HG03378 (cell line): ENCODE data around the gene LDB1.

Experiments used
- ATAC-seq: cut with Tn5 transposase; IDR thresholded peaks from one replicate; pipeline ENCODE4 v1.9.1; 2021; ENCODE audit warnings: mild to moderate bottlenecking, moderate library complexity; ENCODE audit not compliant: unreplicated experiment

LDB1 gene

DNA sequence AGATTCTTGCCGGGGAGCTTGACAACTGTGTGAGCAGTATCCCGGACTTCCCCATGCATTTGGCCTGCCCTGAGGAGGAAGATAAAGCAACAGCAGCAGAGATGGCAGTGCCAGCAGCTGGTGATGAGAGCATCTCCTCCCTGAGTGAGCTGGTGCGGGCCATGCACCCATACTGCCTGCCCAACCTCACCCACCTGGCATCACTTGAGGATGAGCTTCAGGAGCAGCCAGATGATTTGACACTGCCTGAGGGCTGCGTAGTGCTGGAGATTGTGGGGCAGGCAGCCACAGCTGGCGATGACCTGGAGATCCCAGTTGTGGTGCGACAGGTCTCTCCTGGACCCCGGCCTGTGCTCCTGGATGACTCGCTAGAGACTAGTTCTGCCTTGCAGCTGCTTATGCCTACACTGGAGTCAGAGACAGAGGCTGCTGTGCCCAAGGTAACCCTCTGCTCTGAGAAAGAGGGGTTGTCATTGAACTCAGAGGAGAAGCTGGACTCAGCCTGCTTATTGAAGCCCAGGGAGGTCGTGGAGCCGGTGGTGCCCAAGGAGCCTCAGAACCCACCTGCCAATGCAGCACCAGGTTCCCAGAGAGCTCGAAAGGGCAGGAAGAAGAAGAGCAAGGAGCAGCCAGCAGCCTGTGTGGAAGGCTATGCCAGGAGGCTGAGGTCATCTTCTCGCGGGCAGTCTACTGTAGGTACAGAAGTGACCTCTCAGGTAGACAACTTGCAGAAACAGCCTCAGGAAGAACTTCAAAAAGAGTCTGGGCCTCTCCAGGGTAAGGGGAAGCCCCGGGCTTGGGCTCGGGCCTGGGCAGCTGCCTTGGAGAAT, 19.3 kb upstream of the LDB1 start:
- no peak for ATAC-seq

DNA sequence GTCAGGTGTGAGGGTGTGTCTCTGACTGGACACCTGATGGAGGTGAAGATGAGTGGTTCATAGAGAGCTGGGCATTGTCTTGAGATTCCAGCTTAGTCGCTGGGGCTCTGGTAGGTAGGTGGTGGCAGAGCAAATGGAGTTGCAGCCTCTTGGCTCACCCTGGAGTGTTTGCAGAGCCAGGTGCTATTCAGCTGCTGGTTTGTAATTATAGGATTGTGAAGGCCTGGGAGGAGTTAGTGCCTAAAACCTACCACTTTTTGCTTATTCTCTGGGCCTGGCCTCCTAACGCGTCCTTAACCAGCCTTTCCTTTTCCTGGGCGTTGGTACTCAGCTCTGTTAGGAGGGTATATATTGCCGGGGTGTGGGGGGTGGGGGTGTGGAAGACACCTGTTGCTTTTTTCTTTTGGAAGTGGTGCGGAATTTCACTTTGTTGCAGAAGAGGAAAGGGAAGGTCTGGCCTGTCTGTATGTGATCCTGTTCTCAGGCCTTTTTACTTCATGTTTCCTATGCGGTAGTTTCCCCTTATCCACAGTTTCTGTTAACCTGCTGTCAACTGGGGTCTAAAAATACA, 15.9 kb upstream of the LDB1 start:
- ATAC-seq = no peak

- ATAC-seq = no peak
These were observed 14.2 kb upstream of the LDB1 start for GRCh38 chr10:102134416-102134815.

- no peak for ATAC-seq
These were observed 13.4 kb upstream of the LDB1 start for GRCh38 chr10:102133373-102134195.

GRCh38 chr10:102132563-102133372, 12.6 kb upstream of the LDB1 start, which contains the start of gene PPRC1:
PPRC1 (plus strand) TSS chr10:102133040; CDS start chr10:102133069, 29 bp downstream.
- ATAC-seq = peak; percentile 94

- no peak for ATAC-seq
These were observed 12.0 kb upstream of the LDB1 start for GRCh38 chr10:102132193-102132562.

- ATAC-seq = no peak
These were observed 11.4 kb upstream of the LDB1 start for GRCh38 chr10:102131286-102132170.

GRCh38 chr10:102123223-102123622, 3.1 kb upstream of the LDB1 start:
- ATAC-seq = no peak

DNA sequence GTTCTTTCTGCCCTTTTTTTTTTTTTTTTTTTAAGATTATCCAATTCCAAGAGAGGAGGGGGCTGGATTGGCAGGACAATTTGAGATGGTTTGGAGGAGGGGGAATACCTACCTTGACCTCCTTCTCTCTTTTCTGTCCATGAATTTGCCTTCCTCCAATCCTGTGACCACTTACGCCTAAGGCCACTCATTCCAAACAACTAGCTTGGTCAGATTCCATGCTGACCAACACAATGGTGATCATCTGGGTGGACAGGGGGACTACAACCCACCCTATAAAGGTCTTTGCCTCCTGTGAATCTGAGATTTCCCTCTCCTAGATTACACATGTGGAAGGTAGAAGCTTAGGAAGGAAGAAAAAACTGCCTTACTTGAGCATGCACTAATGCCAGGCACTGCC, 2.3 kb upstream of the LDB1 start:
- ATAC-seq = no peak

GRCh38 chr10:102121739-102122372, 1.7 kb upstream of the LDB1 start:
- no peak for ATAC-seq

DNA sequence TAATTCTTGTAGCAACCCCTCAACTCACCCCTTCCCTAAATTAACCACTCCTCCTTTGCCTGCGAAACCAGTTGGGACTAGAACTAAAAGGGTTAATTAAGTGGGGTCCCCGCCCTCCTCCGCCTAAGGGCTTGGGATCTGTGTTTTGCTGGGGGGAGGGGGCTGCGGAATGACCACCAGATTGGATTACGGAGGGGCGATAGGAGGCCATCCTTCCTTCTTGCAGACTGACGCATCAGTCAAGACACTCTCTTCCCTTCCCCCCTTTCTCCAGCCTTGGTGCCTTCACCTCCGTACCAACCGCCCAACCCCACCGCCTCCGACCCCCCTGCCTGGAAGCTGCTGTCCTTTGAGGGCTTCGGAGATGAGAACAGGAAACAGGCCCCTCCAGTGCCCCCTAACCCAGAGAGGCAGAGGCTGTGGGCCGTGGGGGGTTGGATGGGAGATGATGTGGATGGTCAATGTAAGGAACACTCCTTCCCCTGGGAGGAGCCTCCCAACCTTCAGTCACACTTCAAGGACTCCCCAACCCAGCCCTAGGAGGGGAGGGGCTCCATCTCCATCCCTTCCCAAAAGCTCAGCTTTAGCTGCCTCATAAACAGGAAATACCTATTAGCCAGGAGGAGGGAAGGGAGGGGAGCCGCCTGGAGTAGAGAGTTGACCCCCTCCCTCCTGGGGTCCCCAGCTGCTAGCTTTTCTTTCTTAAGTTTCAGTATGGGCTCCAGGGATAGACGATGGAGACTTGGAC, 997 bp upstream of the LDB1 start:
- ATAC-seq = no peak

- no peak for ATAC-seq
These were observed 589 bp downstream of the LDB1 start for GRCh38 chr10:102119417-102120141.

DNA sequence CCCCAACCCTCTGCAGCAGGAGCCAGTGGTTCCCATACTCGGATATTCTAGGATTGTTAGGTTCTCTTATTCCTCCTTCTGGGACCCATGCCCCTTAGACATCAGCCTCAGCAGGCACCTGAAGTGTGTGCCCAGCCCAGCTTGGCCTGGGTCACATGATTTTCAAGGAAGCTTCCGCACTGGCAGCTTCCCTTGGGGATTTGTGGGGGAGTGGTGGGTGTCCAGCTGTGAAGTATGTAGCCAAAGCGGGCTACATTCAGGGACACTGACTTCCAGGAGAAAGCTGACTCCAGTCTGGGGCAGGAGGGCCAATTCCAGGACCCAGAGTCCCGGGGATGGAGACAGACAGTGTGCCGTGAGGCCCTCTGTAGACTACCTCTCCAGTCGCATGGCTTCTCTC, 1.3 kb downstream of the LDB1 start:
- no peak for ATAC-seq

- no peak for ATAC-seq
These were observed 2.6 kb downstream of the LDB1 start for GRCh38 chr10:102117391-102118159.

GRCh38 chr10:102116656-102117055, 3.5 kb downstream of the LDB1 start:
- ATAC-seq = no peak

DNA sequence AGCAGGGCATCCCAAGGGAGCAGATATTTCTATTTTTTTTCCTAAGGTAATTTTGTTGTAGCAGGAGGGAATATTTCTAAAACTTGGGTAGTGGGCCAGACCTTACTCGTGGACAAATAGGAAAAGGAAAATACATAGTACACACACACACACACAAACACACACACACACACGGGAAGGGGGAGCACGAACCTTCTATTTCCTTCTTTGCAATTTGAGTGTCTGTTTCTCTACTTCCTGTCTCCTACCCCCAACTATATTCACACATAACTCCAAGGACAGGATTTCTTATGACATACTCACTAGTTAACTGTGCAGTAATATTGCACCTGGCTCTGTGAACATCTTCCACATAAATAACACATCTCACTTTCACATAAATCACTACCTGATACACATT, 4.4 kb downstream of the LDB1 start:
- no peak for ATAC-seq

- peak; percentile 41 for ATAC-seq
These were observed 5.1 kb downstream of the LDB1 start for GRCh38 chr10:102114861-102115618.
